Body of pancreas (tissue), 4 donors: ENCODE measurements around the gene SKAP1.

ENCODE experiments used
- CTCF ChIP-seq, 7 experiments: fragments of 450-650 bp in 4 of 7; fragments of 200-600 bp in 3 of 7; sonication (generic) in 3 of 7; IDR thresholded peaks; one replicate each; pipeline ENCODE4 v1.5.1; 2016 to 2019; ENCODE audit warnings: antibody characterized with exemption in 7 of 7
- POLR2A ChIP-seq, 3 donors: fragments of 450-650 bp; IDR thresholded peaks; one replicate each; pipeline ENCODE4 v1.6.1; 2016; ENCODE audit warnings: antibody characterized with exemption in 3 of 3, mild to moderate bottlenecking in 2 of 3

DNA sequence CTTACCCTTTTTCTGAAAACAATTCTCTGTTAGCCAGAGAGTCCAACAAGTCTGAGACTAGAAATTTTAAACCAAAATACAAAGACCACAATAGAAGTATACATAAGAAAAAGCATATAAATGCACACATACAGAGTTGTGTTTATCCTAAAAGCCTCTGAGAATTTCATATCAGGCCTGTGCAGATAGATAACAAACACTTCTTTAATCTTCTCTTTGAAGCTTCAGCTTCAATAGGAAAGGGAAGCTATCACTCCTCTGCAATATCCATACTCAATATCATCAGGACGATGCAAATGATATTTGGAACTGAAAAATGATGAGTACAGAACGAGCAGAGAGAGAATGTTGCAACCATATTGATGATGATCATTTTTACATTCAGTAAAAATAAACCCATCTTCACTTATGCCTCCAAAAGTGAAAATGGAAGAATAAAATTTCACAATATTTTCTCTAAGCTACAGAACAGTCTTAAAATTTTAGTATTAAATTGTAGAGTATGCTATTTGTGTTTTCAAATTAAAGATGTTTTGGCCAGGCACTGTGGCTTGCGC, 61.6 kb downstream of the SKAP1 start:
- TF ChIP-seq CTCF (IDR thresholded peaks at IDR 0.05) (no peak), POLR2A (IDR thresholded peaks at IDR 0.05) (no peak)
